Aorta (tissue), 5 donors: ENCODE results near the gene TFRC. TPM values are rescaled to one million over a fixed set of nuclear protein-coding genes. Genes with fewer than 3 reads are reported as not detected.
"Not testable (repeated sequence)": the region's sequence is repeated elsewhere in the genome, so short reads cannot be mapped to it uniquely, and the experiment has no call there.

ENCODE experiments used
- ATAC-seq: fragments of 200-7000 bp; cut with Tn5 transposase; one replicate; pipeline ENCODE4 v1.9.1; 2022; ENCODE audit warnings: moderate library complexity; ENCODE audit not compliant: low FRiP score
- DNase-seq, 2 donors: peaks; one replicate each; pipeline ENCODE4 v3.0.0-alpha.2; 2020
- H3K27ac ChIP-seq, 2 donors: one replicate each; pipeline ENCODE4 v1.5.1; 2013; ENCODE audit warnings: low read length in 2 of 2, mild to moderate bottlenecking in 2 of 2, moderate library complexity in 2 of 2, control low read depth in 1 of 2, inconsistent platforms in 1 of 2, low read depth in 1 of 2
- H3K27me3 ChIP-seq, 2 donors: one replicate each; pipeline ENCODE4 v1.6.1; 2013; ENCODE audit warnings: control low read depth in 1 of 2, low read length in 1 of 2, mild to moderate bottlenecking in 1 of 2, moderate library complexity in 1 of 2; ENCODE audit not compliant: insufficient read depth in 2 of 2, control insufficient read depth in 1 of 2
- H3K36me3 ChIP-seq, 2 donors: one replicate each; pipeline ENCODE4 v1.6.1; 2013; ENCODE audit warnings: control low read depth in 1 of 2, low read length in 1 of 2, mild to moderate bottlenecking in 1 of 2; ENCODE audit not compliant: insufficient read depth in 2 of 2, control insufficient read depth in 1 of 2
- H3K4me1 ChIP-seq, 2 donors: one replicate each; pipeline ENCODE4 v1.6.1; 2013; ENCODE audit warnings: low read length in 2 of 2, control low read depth in 1 of 2, mild to moderate bottlenecking in 1 of 2, moderate library complexity in 1 of 2; ENCODE audit not compliant: insufficient read depth in 2 of 2, control insufficient read depth in 1 of 2
- H3K4me3 ChIP-seq, 2 donors: one replicate each; pipeline ENCODE4 v1.5.1; 2013; ENCODE audit warnings: low read length in 2 of 2, control low read depth in 1 of 2, mild to moderate bottlenecking in 1 of 2
- H3K9me3 ChIP-seq: one replicate; pipeline ENCODE4 v1.6.1; 2013; ENCODE audit warnings: mild to moderate bottlenecking, low read length; ENCODE audit not compliant: control insufficient read depth
- WGBS, 2 donors: extraction: QIAGEN DNeasy Blood & Tissue Kit; methylation state at CpG; one replicate each; pipeline ENCODE4 v1.1.7; 2013; 5-methylcytosine and 5-hydroxymethylcytosine counted together
- intact Hi-C, 2 donors: fragments of 100-400 bp; cut with DNase I; formaldehyde crosslinking; loops; one replicate each; pipeline versions ENCODE4 v1.14.2 to v1.15.0; 2022
- polyA plus RNA-seq, 2 donors: library from polyadenylated mRNA; stranded (reverse); fragments of 200-250 nt; gene quantifications; one replicate each; pipeline ENCODE4 v1.2.3, GENCODE V29; 2013
- total RNA-seq, 2 donors: library from RNA; stranded (reverse); fragmentation: NEBNext Ultra II Directional; extraction: Animal tissue kit (Norgen Biotek cat#: 25700); gene quantifications; one replicate each; pipeline ENCODE4 v1.2.1, GENCODE V29; 2021
- donor health status: healthy with polysubstance abuse.
- donor health status: Bipolar disorder and iron deficiency.
- donor health status: DM: no; HTN: no; CAD: no.
- donor health status: DM: no; HTN: no; CAD: no.
- donor health status: DM: yes; HTN: yes; CAD: no.

Gene TFRC
- total and polyA plus RNA-seq, 4 donors = 19.5 to 141 (median 52.7) TPM

GRCh38 chr3:196047391-196048030 is 34.4 kb downstream of the TFRC start:
- WGBS, 2 donors = 90 to 92% methylated on average over 10 to 11 of the region's 11 CpGs

GRCh38 chr3:196044513-196044912 is 37.4 kb downstream of the TFRC start:
- Histone ChIP-seq H3K27ac (no peak overlapping the region), H3K9me3 (peaks cover 1% of the 10 kb centered on the region), H3K4me1 (no peaks in the 10 kb centered on the region), H3K27me3 (no peaks in the 10 kb centered on the region), H3K4me3 (no peak overlapping the region), H3K36me3 (peaks cover 0 to 1% of the 10 kb centered on the region in 2 donors)
- intact Hi-C loops = no loop called here
- WGBS, 2 donors = 96% methylated on average over 27 of the region's 27 CpGs
- DNase-seq (no peak), ATAC-seq (no peak)

More at GRCh38 chr3:196047391-196048030, 34.4 kb downstream of the TFRC start:
- no peak overlapping the region for H3K4me3 ChIP-seq
- no peaks in the 10 kb centered on the region for H3K9me3 ChIP-seq
- H3K36me3 ChIP-seq = peaks cover 0 to 3% of the 10 kb centered on the region in 2 donors
- no peaks in the 10 kb centered on the region for H3K27me3 ChIP-seq
- no peak overlapping the region for H3K27ac ChIP-seq
- H3K4me1 ChIP-seq = no peaks in the 10 kb centered on the region
- intact Hi-C loops = no loop called here
- DNase-seq = no peak
- ATAC-seq = no peak

- H3K4me3 ChIP-seq = no peak overlapping the region
- peaks cover 1% of the 10 kb centered on the region for H3K9me3 ChIP-seq
- intact Hi-C loops = no loop called here
- no peak overlapping the region for H3K27ac ChIP-seq
- ATAC-seq (no peak), DNase-seq (no peak)
- 81 to 84% methylated on average over 6 of the region's 6 CpGs for WGBS, 2 donors
- no peaks in the 10 kb centered on the region for H3K4me1 ChIP-seq
- H3K36me3 ChIP-seq = no peaks in the 10 kb centered on the region
- H3K27me3 ChIP-seq = no peaks in the 10 kb centered on the region
Measured at GRCh38 chr3:196042673-196043072, 39.2 kb downstream of the TFRC start.

- no peak overlapping the region for H3K4me3 ChIP-seq
- H3K4me1 ChIP-seq = no peaks in the 10 kb centered on the region
- intact Hi-C loops = no loop called here
- no peak for DNase-seq
- no peaks in the 10 kb centered on the region for H3K36me3 ChIP-seq
- no peaks in the 10 kb centered on the region for H3K27me3 ChIP-seq
- ATAC-seq = no peak
- 86 to 91% methylated on average over 2 of the region's 2 CpGs for WGBS, 2 donors
- H3K27ac ChIP-seq = no peak overlapping the region
- peaks cover 1% of the 10 kb centered on the region for H3K9me3 ChIP-seq
Measured at GRCh38 chr3:196039359-196039758, 42.5 kb downstream of the TFRC start.

GRCh38 chr3:196026059-196026458 is 55.8 kb downstream of the TFRC start:
- H3K4me1 ChIP-seq, intact Hi-C loops, H3K4me3 ChIP-seq, H3K36me3 ChIP-seq, H3K27me3 ChIP-seq, H3K9me3 ChIP-seq, ATAC-seq, DNase-seq, H3K27ac ChIP-seq: not testable (repeated sequence)
- 19 to 22% methylated on average over 10 of the region's 10 CpGs for WGBS, 2 donors

GRCh38 chr3:196024968-196025367 is 56.9 kb downstream of the TFRC start:
- 82 to 83% methylated on average over 12 of the region's 12 CpGs for WGBS, 2 donors
- H3K4me1 ChIP-seq = no peaks in the 10 kb centered on the region
- intact Hi-C loops = no loop called here
- H3K36me3 ChIP-seq = no peaks in the 10 kb centered on the region
- peaks cover 0 to 3% of the 10 kb centered on the region in 2 donors for H3K27me3 ChIP-seq
- no peak overlapping the region for H3K27ac ChIP-seq
- no peaks in the 10 kb centered on the region for H3K9me3 ChIP-seq
- DNase-seq (no peak), ATAC-seq (no peak)
- no peak overlapping the region for H3K4me3 ChIP-seq

GRCh38 chr3:196023947-196024346 is 57.9 kb downstream of the TFRC start:
- Histone ChIP-seq H3K36me3 (no peaks in the 10 kb centered on the region), H3K4me1 (no peaks in the 10 kb centered on the region), H3K27me3 (peaks cover 0 to 3% of the 10 kb centered on the region in 2 donors), H3K27ac (no peak overlapping the region), H3K4me3 (no peak overlapping the region), H3K9me3 (no peaks in the 10 kb centered on the region)
- intact Hi-C loops = no loop called here
- DNase-seq (no peak), ATAC-seq (no peak)
- WGBS, 2 donors = 80 to 82% methylated on average over 8 of the region's 8 CpGs

- intact Hi-C loops, H3K27ac ChIP-seq, H3K27me3 ChIP-seq, H3K9me3 ChIP-seq, H3K4me1 ChIP-seq, H3K36me3 ChIP-seq, ATAC-seq, DNase-seq, H3K4me3 ChIP-seq: not testable (repeated sequence)
- 80 to 82% methylated on average over 8 of the region's 8 CpGs for WGBS, 2 donors
Measured at GRCh38 chr3:196022499-196022878, 59.4 kb downstream of the TFRC start.

- Histone ChIP-seq H3K36me3 (no peaks in the 10 kb centered on the region), H3K4me3 (no peak overlapping the region), H3K27me3 (peaks cover 0 to 3% of the 10 kb centered on the region in 2 donors), H3K27ac (no peak overlapping the region), H3K9me3 (no peaks in the 10 kb centered on the region), H3K4me1 (no peaks in the 10 kb centered on the region)
- intact Hi-C loops = no loop called here
- ATAC-seq (no peak), DNase-seq (no peak)
- 76 to 94% methylated on average over 3 of the region's 3 CpGs for WGBS, 2 donors
Measured at GRCh38 chr3:196020373-196020772, 61.5 kb downstream of the TFRC start.
